Spleen (tissue), 13 donors: ENCODE measurements around the gene SLC30A10. TPM values are rescaled to one million over a fixed set of nuclear protein-coding genes. Genes with fewer than 3 reads are reported as not detected.
A peak's percentile ranks its signal among the peaks of the same experiment; 100 is the strongest.

Source experiments
- DNase-seq: peaks from one replicate; pipeline ENCODE4 v3.0.0-alpha.2; 2020
- H3K27ac ChIP-seq, 8 donors: fragments of 200-600 bp; sonication (generic) in 7 of 8; 1 replicate in 4 of 8; 2 replicates in 4 of 8; pipeline versions ENCODE4 v1.5.0 to v1.8.0; 2016 to 2021; ENCODE audit warnings: inconsistent platforms in 4 of 8, mild to moderate bottlenecking in 4 of 8, moderate library complexity in 1 of 8
- H3K27me3 ChIP-seq, 7 donors: fragments of 200-600 bp; sonication (generic) in 6 of 7; replicated peaks in 1 of 7; 1 replicate in 4 of 7; 2 replicates in 3 of 7; pipeline versions ENCODE4 v1.5.0 to v1.8.0; 2016 to 2021; ENCODE audit warnings: inconsistent platforms in 3 of 7, mild to moderate bottlenecking in 1 of 7
- H3K36me3 ChIP-seq, 6 donors: fragments of 200-600 bp; sonication (generic) in 5 of 6; 1 replicate in 4 of 6; 2 replicates in 2 of 6; pipeline versions ENCODE4 v1.5.0 to v1.8.0; 2016 to 2021; ENCODE audit warnings: inconsistent platforms in 2 of 6
- H3K4me1 ChIP-seq, 6 donors: fragments of 200-600 bp; sonication (generic) in 5 of 6; 1 replicate in 3 of 6; 2 replicates in 3 of 6; pipeline versions ENCODE4 v1.5.0 to v1.8.0; 2016 to 2021; ENCODE audit warnings: inconsistent platforms in 3 of 6
- H3K4me3 ChIP-seq, 8 donors: fragments of 200-600 bp; sonication (generic) in 7 of 8; 1 replicate in 4 of 8; 2 replicates in 4 of 8; pipeline versions ENCODE4 v1.5.0 to v1.8.0; 2016 to 2021; ENCODE audit warnings: inconsistent platforms in 4 of 8, mild to moderate bottlenecking in 4 of 8, moderate library complexity in 2 of 8
- H3K9me3 ChIP-seq, 8 donors: fragments of 200-600 bp; sonication (generic) in 7 of 8; 1 replicate in 4 of 8; 2 replicates in 4 of 8; pipeline versions ENCODE4 v1.5.0 to v1.8.0; 2016 to 2021; ENCODE audit warnings: inconsistent platforms in 4 of 8
- CTCF ChIP-seq, 11 experiments: fragments of 200-600 bp in 7 of 11; fragments of 450-650 bp in 4 of 11; sonication (generic) in 4 of 11; IDR thresholded peaks in 8 of 11; conservative IDR thresholded peaks in 3 of 11; 1 replicate in 7 of 11; 2 replicates in 4 of 11; pipeline versions ENCODE4 v1.4.0 to v1.8.0; 2016 to 2021; ENCODE audit warnings: antibody characterized with exemption in 11 of 11, inconsistent platforms in 4 of 11, mild to moderate bottlenecking in 1 of 11
- POLR2A ChIP-seq, 3 donors: fragments of 450-650 bp; IDR thresholded peaks; one replicate each; pipeline ENCODE4 v1.5.1; 2017; ENCODE audit warnings: antibody characterized with exemption in 3 of 3, mild to moderate bottlenecking in 1 of 3
- POLR2AphosphoS5 ChIP-seq, 3 donors: sonication (generic); formaldehyde crosslinking; IDR thresholded peaks; one replicate each; pipeline ENCODE4 v1.5.1; 2017; ENCODE audit warnings: antibody characterized with exemption in 3 of 3
- WGBS, 5 donors: extraction: QIAGEN DNeasy Blood & Tissue Kit in 3 of 5; methylation state at CpG; one replicate each; pipeline versions ENCODE4 v1.1.5 to v1.1.7; 2013 to 2018; 5-methylcytosine and 5-hydroxymethylcytosine counted together
- intact Hi-C: fragments of 100-400 bp; cut with DNase I; formaldehyde crosslinking; loops from one replicate; pipeline ENCODE4 v1.15.0; 2023; ENCODE audit warnings: low total_unique reads
- long read RNA-seq, 2 donors: transcript quantifications; one replicate each; lab custom pipeline, GENCODE V29; 2026
- polyA plus RNA-seq, 3 donors: library from polyadenylated mRNA; stranded (reverse); fragments of 200-250 nt; gene quantifications; one replicate each; pipeline ENCODE4 v1.2.1, GENCODE V29; 2013
- total RNA-seq, 7 donors: library from RNA; depleted of rRNA in 3 of 7; stranded (reverse); fragments of >200 nt in 3 of 7; fragmentation: NEBNext Ultra II Directional in 4 of 7; extraction: Animal tissue kit (Norgen Biotek cat#: 25700) in 4 of 7; gene quantifications; one replicate each; pipeline versions ENCODE4 v1.1.0 to v1.2.1, GENCODE V29; 2016 to 2021
- donor health status: healthy with polysubstance abuse.
- donor health status: DM: no; HTN: no; CAD: no; lungs with moderate emphysema.
- donor health status: DM: no; HTN: no; CAD: no.
- donor health status: Bipolar disorder and iron deficiency.
- donor health status: healthy.
- donor health status: DM: no; HTN: no; CAD: no.
- donor health status: DM: yes; HTN: yes; CAD: no.

Gene SLC30A10
- not detected for total RNA-seq
- polyA plus RNA-seq, result under 1 TPM in 1 of 3 donors, not detected in 2; 0.03 TPM
- long read RNA-seq, donor 1, result 0 reads
- long read RNA-seq, donor 2, result 0 reads

DNA sequence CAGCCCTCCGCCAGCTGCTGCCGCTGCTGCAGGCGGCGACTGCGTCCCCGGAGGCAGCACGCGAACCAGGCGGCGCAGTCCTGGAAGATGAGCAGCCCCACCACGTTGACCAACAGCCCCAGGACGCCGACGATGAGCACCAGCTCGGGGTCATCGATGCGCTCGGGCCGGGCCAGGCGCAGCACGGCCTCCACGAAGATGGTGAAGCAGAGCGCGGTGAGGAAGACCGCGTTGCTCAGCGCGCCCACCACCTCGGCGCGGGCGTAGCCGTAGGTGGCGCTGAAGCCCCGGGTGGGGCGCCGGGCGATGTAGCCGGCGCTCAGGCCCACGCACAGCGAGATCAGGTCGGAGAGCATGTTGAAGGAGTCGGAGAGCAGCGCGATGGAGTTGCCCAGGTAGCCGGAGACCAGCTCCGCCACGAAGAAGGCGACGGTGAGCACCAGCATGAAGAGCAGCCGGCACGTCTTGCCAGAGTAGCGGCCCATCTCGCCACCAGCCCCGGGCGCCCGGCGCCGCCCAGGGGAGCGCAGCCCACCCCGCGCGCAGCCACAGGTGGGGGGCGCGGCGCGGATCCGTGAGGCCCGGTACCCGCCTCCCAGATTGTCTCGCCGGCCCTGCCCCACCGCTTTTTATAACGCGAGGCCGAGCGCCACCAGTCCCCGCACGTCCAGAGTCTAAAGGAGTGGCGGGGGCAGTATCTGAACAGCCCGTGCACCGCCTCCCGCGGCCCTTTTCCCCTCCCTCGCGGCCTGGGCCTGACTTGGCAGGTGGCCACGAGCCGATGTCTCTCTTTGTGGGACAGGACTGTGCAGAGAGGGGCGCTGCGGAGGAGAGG, at the start of gene SLC30A10:
Gene SLC30A10 (minus strand): TSS at position 602 of the 835 bp plus-strand sequence. CDS start 117 bp downstream, at position 485.
- Histone ChIP-seq H3K4me3 (peak within 1 kb of the TSS; percentile 21 to 67 (median 37)), H3K4me1 (peaks cover 3 to 18% (median 13%) of the 10 kb centered on the region in 6 donors), H3K27me3 (peaks cover 0 to 75% (median 34%) of the 10 kb centered on the region in 7 donors), H3K36me3 (no peaks in the 10 kb centered on the region), H3K27ac (no peak within 1 kb of the TSS), H3K9me3 (no peaks in the 10 kb centered on the region)
- TF ChIP-seq POLR2AphosphoS5 (IDR thresholded peaks at IDR 0.05) (no peak), POLR2A (IDR thresholded peaks at IDR 0.05) (no peak), CTCF (IDR thresholded peaks at IDR 0.05 in 8 of 11, conservative IDR thresholded peaks at IDR 0.05 in 3 of 11) (peak in 1 of 11 experiments; percentile 10)
- 1 to 3% (median 1%) methylated on average over 27 to 91 of the region's 91 CpGs for WGBS, 5 donors
- intact Hi-C loops, result no loop called here
- DNase-seq, result no peak

- Histone ChIP-seq H3K27ac (no peak overlapping the region), H3K27me3 (no peaks in the 10 kb centered on the region), H3K9me3 (no peaks in the 10 kb centered on the region), H3K4me1 (no peaks in the 10 kb centered on the region), H3K4me3 (no peak overlapping the region), H3K36me3 (peaks cover 0 to 100% (median 72%) of the 10 kb centered on the region in 6 donors)
- no peak for TF ChIP-seq POLR2A (IDR thresholded peaks at IDR 0.05)
- TF ChIP-seq CTCF (IDR thresholded peaks at IDR 0.05 in 8 of 11, conservative IDR thresholded peaks at IDR 0.05 in 3 of 11), result no peak
- no peak for TF ChIP-seq POLR2AphosphoS5 (IDR thresholded peaks at IDR 0.05)
- intact Hi-C loops, result no loop called here
- WGBS, 5 donors, result 87 to 98% (median 94%) methylated on average over 3 of the region's 3 CpGs
- DNase-seq, result no peak
Measured at GRCh38 chr1:219973213-219973612, 44.9 kb upstream of the SLC30A10 start.

DNA sequence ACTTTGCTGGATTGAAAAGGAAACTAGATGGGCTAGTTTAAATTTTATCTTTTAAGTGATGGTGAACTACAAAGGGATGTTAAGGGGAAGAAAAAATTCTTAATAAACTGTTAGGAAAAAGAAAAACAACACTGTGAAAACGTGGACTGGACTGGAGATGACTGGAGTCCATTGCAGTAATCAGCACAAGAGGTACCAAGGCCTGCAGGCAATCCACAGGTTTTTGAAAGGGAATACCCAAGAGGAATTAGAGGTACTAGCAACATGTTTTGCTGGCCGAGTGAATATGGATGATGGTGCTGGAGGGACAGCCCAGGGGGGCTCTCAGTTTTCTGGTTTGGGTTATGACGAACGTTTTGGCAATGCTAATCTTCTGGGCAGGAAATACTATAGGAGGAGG, 39.0 kb upstream of the SLC30A10 start:
- no peak for DNase-seq
- H3K27ac ChIP-seq, result no peak overlapping the region
- H3K4me1 ChIP-seq, result no peaks in the 10 kb centered on the region
- 81 to 92% (median 87%) methylated on average over 4 of the region's 4 CpGs for WGBS, 5 donors
- no peak overlapping the region for H3K4me3 ChIP-seq
- TF ChIP-seq POLR2A (IDR thresholded peaks at IDR 0.05) (no peak), CTCF (IDR thresholded peaks at IDR 0.05 in 8 of 11, conservative IDR thresholded peaks at IDR 0.05 in 3 of 11) (no peak), POLR2AphosphoS5 (IDR thresholded peaks at IDR 0.05) (no peak)
- no peaks in the 10 kb centered on the region for H3K9me3 ChIP-seq
- H3K27me3 ChIP-seq, result no peaks in the 10 kb centered on the region
- peaks cover 0 to 53% (median 38%) of the 10 kb centered on the region in 6 donors for H3K36me3 ChIP-seq
- intact Hi-C loops, result no loop called here

- TF ChIP-seq POLR2A (IDR thresholded peaks at IDR 0.05), result no peak
- TF ChIP-seq CTCF (IDR thresholded peaks at IDR 0.05 in 8 of 11, conservative IDR thresholded peaks at IDR 0.05 in 3 of 11), result no peak
- TF ChIP-seq POLR2AphosphoS5 (IDR thresholded peaks at IDR 0.05), result no peak
- intact Hi-C loops, result no loop called here
- Histone ChIP-seq H3K27ac (no peak overlapping the region), H3K4me3 (no peak overlapping the region), H3K4me1 (no peaks in the 10 kb centered on the region), H3K9me3 (no peaks in the 10 kb centered on the region), H3K36me3 (peaks cover 0 to 39% (median 28%) of the 10 kb centered on the region in 6 donors), H3K27me3 (no peaks in the 10 kb centered on the region)
- no peak for DNase-seq
- WGBS, 5 donors, result 89 to 93% (median 90%) methylated on average over 2 of the region's 2 CpGs
Measured at GRCh38 chr1:219966071-219966349, 37.7 kb upstream of the SLC30A10 start.
